ENCODE results near the gene MEAF6. TPM values are rescaled to one million over a fixed set of nuclear protein-coding genes. Genes with fewer than 3 reads are reported as not detected.

Gene MEAF6
- total RNA-seq, 1 donor from 2014 or later: 127 TPM

DNA sequence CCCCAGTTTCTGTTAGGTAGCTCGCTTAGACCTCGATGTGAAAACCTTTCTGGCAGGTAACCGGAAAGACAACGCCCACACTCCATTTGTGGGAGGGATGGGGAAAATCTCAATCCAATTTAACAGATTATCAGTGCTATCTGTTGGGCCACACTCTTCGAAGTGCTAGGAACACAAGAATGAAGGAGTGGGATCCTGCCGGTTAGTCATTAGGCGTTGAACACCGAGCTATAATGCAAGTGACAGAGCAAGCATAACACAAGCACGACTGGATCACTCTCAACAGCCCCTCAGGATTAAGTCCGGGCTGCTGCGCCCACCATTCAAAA is 39.0 kb upstream of the MEAF6 start:
- H3K4me1 ChIP-seq: peaks cover 15% of the 10 kb centered on the region
- peaks cover 35% of the 10 kb centered on the region for H4K20me1 ChIP-seq (ENCODE audit: low read depth)
- no peak overlapping the region for H3K27ac Mint-ChIP-seq
- H2AFZ ChIP-seq (replicated peaks): peak overlapping the region; percentile 85
- peak overlapping the region; percentile 96 for H3K9ac ChIP-seq
- H3K9me3 ChIP-seq (ENCODE audit: low read depth): no peaks in the 10 kb centered on the region
- peak overlapping the region; percentile 76 for H3K27ac ChIP-seq
- no peaks in the 10 kb centered on the region for H3K27me3 ChIP-seq
- no peak for TF ChIP-seq EZH2phosphoT487 (IDR thresholded peaks at IDR 0.05)
- TF ChIP-seq, protein P1, sequence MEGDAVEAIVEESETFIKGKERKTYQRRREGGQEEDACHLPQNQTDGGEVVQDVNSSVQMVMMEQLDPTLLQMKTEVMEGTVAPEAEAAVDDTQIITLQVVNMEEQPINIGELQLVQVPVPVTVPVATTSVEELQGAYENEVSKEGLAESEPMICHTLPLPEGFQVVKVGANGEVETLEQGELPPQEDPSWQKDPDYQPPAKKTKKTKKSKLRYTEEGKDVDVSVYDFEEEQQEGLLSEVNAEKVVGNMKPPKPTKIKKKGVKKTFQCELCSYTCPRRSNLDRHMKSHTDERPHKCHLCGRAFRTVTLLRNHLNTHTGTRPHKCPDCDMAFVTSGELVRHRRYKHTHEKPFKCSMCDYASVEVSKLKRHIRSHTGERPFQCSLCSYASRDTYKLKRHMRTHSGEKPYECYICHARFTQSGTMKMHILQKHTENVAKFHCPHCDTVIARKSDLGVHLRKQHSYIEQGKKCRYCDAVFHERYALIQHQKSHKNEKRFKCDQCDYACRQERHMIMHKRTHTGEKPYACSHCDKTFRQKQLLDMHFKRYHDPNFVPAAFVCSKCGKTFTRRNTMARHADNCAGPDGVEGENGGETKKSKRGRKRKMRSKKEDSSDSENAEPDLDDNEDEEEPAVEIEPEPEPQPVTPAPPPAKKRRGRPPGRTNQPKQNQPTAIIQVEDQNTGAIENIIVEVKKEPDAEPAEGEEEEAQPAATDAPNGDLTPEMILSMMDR (IDR thresholded peaks at IDR 0.05): no peak
- no peak for TF ChIP-seq EZH2 (IDR thresholded peaks at IDR 0.05)
- no peaks in the 10 kb centered on the region for H3F3A ChIP-seq (ENCODE audit: low read depth)
- no peaks in the 10 kb centered on the region for H3K9me3 Mint-ChIP-seq
- peak overlapping the region; percentile 97 for H3K4me3 ChIP-seq
- peaks cover 42% of the 10 kb centered on the region for H3K79me2 ChIP-seq (ENCODE audit: low read depth)
- H3K4me2 ChIP-seq: peak overlapping the region; percentile 100
- peaks cover 5% of the 10 kb centered on the region for H3K36me3 Mint-ChIP-seq
- no peak for DNase-seq (ENCODE audit: low spot score)
- H3K4me3 Mint-ChIP-seq: peak overlapping the region; percentile 99
- H3K4me1 Mint-ChIP-seq: peaks cover 40% of the 10 kb centered on the region
- H3K27me3 Mint-ChIP-seq (ENCODE audit: insufficient read depth, low read depth): peaks cover 5% of the 10 kb centered on the region
- no peaks in the 10 kb centered on the region for H3K36me3 ChIP-seq

DNA sequence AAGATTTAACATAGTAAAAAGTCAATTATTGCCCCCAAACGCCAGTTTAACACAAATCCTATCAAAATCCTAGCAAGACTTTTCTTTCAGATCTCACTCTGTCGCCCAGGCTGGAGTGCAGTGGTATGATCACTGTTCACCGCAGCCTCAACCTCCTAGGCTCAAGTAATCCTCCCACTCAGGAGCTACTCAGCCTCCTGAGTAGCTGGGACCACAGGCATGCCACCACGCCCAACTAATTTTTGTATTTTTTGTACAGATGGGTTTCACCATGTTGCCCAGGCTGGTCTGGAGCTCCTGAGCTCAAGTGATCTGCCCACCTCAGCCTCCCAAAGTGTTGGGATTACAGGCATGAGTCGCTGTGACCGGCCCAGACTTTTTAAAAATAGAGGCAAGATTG is 34.8 kb upstream of the MEAF6 start:
- Mint-ChIP-seq H3K36me3 (peaks cover 15% of the 10 kb centered on the region), H3K9me3 (no peaks in the 10 kb centered on the region), H3K27me3 (ENCODE audit: insufficient read depth, low read depth) (peaks cover 4% of the 10 kb centered on the region), H3K4me3 (no peak overlapping the region), H3K27ac (no peak overlapping the region), H3K4me1 (peaks cover 15% of the 10 kb centered on the region)
- Histone ChIP-seq H2AFZ (replicated peaks) (no peak overlapping the region), H3K9ac (peak overlapping the region; percentile 1), H3K27ac (no peak overlapping the region), H3F3A (ENCODE audit: low read depth) (no peaks in the 10 kb centered on the region), H4K20me1 (ENCODE audit: low read depth) (peaks cover 44% of the 10 kb centered on the region), H3K4me3 (no peak overlapping the region), H3K79me2 (ENCODE audit: low read depth) (peaks cover 39% of the 10 kb centered on the region), H3K4me1 (peaks cover 6% of the 10 kb centered on the region), H3K4me2 (no peak overlapping the region), H3K9me3 (ENCODE audit: low read depth) (no peaks in the 10 kb centered on the region), H3K27me3 (no peaks in the 10 kb centered on the region), H3K36me3 (no peaks in the 10 kb centered on the region)
- no peak for DNase-seq (ENCODE audit: low spot score)
- TF ChIP-seq EZH2phosphoT487 (IDR thresholded peaks at IDR 0.05): no peak
- no peak for TF ChIP-seq EZH2 (IDR thresholded peaks at IDR 0.05)
- TF ChIP-seq, protein P1 (IDR thresholded peaks at IDR 0.05): no peak

DNA sequence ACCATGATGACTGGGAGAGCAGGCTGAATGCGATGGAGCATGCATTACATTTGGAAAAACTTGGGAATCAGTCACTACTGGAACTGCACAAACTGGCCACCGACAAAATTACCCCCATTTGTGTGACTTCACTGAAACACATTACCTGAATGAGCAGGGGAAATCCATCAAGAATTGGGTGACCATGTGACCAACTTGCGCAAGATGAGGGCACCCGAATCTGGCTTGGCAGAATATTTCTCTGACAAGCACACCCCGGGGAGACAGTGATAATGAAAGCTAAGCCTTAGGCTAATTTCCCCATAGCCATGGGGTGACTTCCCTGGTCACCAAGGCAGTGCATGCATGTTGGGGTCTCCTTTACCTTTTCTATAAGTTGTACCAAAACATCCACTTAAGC is 30.5 kb upstream of the MEAF6 start:
- H3K4me1 ChIP-seq: no peaks in the 10 kb centered on the region
- H3F3A ChIP-seq (ENCODE audit: low read depth): no peaks in the 10 kb centered on the region
- H4K20me1 ChIP-seq (ENCODE audit: low read depth): peaks cover 22% of the 10 kb centered on the region
- H3K36me3 ChIP-seq: peaks cover 4% of the 10 kb centered on the region
- Mint-ChIP-seq H3K4me1 (no peaks in the 10 kb centered on the region), H3K27ac (no peak overlapping the region), H3K36me3 (peaks cover 21% of the 10 kb centered on the region), H3K4me3 (no peak overlapping the region), H3K27me3 (ENCODE audit: insufficient read depth, low read depth) (peaks cover 3% of the 10 kb centered on the region), H3K9me3 (no peaks in the 10 kb centered on the region)
- no peak overlapping the region for H3K9ac ChIP-seq
- no peak overlapping the region for H3K4me3 ChIP-seq
- H2AFZ ChIP-seq (replicated peaks): no peak overlapping the region
- H3K9me3 ChIP-seq (ENCODE audit: low read depth): no peaks in the 10 kb centered on the region
- DNase-seq (ENCODE audit: low spot score): no peak
- H3K27ac ChIP-seq: no peak overlapping the region
- H3K27me3 ChIP-seq: no peaks in the 10 kb centered on the region
- H3K79me2 ChIP-seq (ENCODE audit: low read depth): peaks cover 9% of the 10 kb centered on the region
- TF ChIP-seq EZH2 (IDR thresholded peaks at IDR 0.05): no peak
- TF ChIP-seq EZH2phosphoT487 (IDR thresholded peaks at IDR 0.05): no peak
- TF ChIP-seq, protein P1 (IDR thresholded peaks at IDR 0.05): no peak
- H3K4me2 ChIP-seq: no peak overlapping the region
